Measurements from ENCODE around the gene GFM2.

GFM2 gene

DNA sequence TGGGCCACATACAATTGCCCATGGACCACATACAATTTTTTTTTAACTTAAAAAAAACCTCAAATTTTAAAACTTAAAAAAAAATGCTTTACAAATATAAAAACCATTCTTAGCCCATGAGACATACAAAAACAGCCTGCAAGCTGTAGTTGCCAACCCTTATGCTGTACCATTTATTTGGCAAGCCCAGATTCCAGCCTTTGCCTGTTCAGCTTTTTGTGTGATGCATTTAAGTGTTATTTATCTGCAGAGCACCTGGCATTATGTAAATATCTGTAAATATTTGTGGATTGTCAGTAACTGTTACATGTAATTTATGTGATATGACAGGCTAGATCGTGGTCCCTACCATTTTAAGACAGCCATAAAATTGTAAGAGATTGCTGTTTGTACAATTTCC, 49.3 kb downstream of the GFM2 start:
- TF ChIP-seq CTCF (conservative IDR thresholded peaks at IDR 0.05; ENCODE audit: low read depth, low read length) = no peak

DNA sequence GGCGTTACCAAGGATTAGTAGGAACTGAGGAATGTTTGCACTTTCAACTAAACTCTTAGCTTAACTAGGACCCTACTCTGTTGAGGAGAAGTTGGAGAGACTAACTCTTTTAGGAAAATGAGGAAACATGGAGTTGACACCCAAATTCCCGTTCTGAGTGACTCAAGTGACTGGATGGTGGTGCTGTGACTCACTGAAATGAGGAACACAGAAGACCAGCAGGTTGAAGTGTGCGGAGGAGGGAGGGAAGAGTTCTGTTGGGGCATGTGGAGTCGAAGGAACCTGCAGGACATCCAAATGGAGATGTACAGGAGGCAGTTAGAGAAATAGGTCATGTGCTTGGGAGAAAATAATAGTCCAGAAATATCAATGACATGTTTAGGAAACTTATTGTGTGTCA, 73.7 kb downstream of the GFM2 start:
- peaks cover 4% of the 10 kb centered on the region; the same call in 1 of the 2 replicates for H3K36me3 ChIP-seq (ENCODE audit: insufficient read depth)
- H3K79me2 ChIP-seq (ENCODE audit: insufficient read depth, low read depth) = peaks cover 5% of the 10 kb centered on the region; the same call in 1 of the 2 replicates
- H3K27me3 ChIP-seq (ENCODE audit: insufficient read depth, low read depth) = no peaks in the 10 kb centered on the region
- no peak overlapping the region for H3K4me2 ChIP-seq
- no peaks in the 10 kb centered on the region for H4K20me1 ChIP-seq (ENCODE audit: insufficient read depth)
- no peak overlapping the region for H3K9ac ChIP-seq
- no peaks in the 10 kb centered on the region for H3K4me1 ChIP-seq (ENCODE audit: low read depth, poor library complexity, severe bottlenecking)
- no peak overlapping the region for H2AFZ ChIP-seq (ENCODE audit: low read depth)
- H3K27ac ChIP-seq = no peak overlapping the region
- no peak for TF ChIP-seq CTCF (conservative IDR thresholded peaks at IDR 0.05; ENCODE audit: low read depth, low read length)
- no peak overlapping the region for H3K4me3 ChIP-seq (IDR thresholded peaks at IDR 0.05; ENCODE audit: insufficient read depth, low read depth, low read length)

More for the DNA sequence above, 49.3 kb downstream of the GFM2 start:
- H3K4me1 ChIP-seq (ENCODE audit: low read depth, poor library complexity, severe bottlenecking) = no peaks in the 10 kb centered on the region
- H3K27ac ChIP-seq = no peak overlapping the region
- H3K4me2 ChIP-seq = no peak overlapping the region
- no peaks in the 10 kb centered on the region for H4K20me1 ChIP-seq (ENCODE audit: insufficient read depth)
- H3K79me2 ChIP-seq (ENCODE audit: insufficient read depth, low read depth) = no peaks in the 10 kb centered on the region
- H3K36me3 ChIP-seq (ENCODE audit: insufficient read depth) = peaks cover 20% of the 10 kb centered on the region; the same call in 1 of the 2 replicates
- no peak overlapping the region for H2AFZ ChIP-seq (ENCODE audit: low read depth)
- no peak overlapping the region for H3K9ac ChIP-seq
- H3K4me3 ChIP-seq (IDR thresholded peaks at IDR 0.05; ENCODE audit: insufficient read depth, low read depth, low read length) = no peak overlapping the region
- no peaks in the 10 kb centered on the region for H3K27me3 ChIP-seq (ENCODE audit: insufficient read depth, low read depth)

DNA sequence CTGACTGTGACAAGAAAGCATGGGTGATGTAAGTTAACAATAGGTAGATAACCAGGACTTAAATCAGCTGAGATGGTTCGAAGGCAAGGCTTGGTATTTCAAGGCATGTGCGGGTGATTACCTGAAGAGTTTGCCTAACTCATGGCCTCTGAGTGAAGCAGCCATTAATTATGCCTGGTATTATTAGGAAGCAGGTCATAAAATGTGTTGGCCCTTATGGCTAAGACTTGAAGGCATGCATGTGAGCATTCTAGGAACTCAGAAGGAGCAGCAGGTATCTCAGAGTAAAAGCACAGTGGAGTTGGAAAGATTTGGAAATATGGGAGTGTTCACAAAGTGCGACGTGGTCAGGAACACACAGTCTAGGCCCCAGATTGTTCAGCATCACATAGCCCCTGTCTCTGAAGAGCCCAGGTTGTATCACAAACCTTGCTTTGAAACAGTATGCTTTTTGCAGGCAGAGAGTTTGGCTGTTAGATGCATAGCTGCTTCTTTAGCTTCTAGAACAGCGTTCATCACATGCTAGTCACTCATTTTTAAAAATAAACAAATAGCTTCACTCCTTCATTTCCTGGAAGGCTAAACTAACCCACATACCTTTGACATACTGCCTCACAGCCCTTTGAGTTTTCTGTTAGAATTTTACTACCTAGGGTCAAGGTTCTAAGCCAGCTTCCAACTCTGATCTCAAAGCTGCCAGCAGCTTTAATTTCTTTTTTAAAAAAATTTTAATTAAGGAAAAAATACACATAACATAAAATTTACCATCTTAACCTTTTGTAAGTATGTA, 79.8 kb downstream of the GFM2 start:
- H3K79me2 ChIP-seq (ENCODE audit: insufficient read depth, low read depth) = peaks cover 5% of the 10 kb centered on the region; the same call in 1 of the 2 replicates
- H3K4me3 ChIP-seq (IDR thresholded peaks at IDR 0.05; ENCODE audit: insufficient read depth, low read depth, low read length) = no peak overlapping the region
- no peak overlapping the region; the same call in 1 of the 2 replicates for H3K4me2 ChIP-seq
- TF ChIP-seq CTCF (conservative IDR thresholded peaks at IDR 0.05; ENCODE audit: low read depth, low read length) = no peak
- H3K36me3 ChIP-seq (ENCODE audit: insufficient read depth) = peaks cover 4% of the 10 kb centered on the region; the same call in 1 of the 2 replicates
- no peaks in the 10 kb centered on the region for H4K20me1 ChIP-seq (ENCODE audit: insufficient read depth)
- H3K4me1 ChIP-seq (ENCODE audit: low read depth, poor library complexity, severe bottlenecking) = peaks cover 13% of the 10 kb centered on the region
- no peak overlapping the region for H2AFZ ChIP-seq (ENCODE audit: low read depth)
- H3K27ac ChIP-seq = no peak overlapping the region
- H3K9ac ChIP-seq = no peak overlapping the region
- no peaks in the 10 kb centered on the region for H3K27me3 ChIP-seq (ENCODE audit: insufficient read depth, low read depth)

- TF ChIP-seq CTCF (conservative IDR thresholded peaks at IDR 0.05; ENCODE audit: low read depth, low read length) = no peak
- Histone ChIP-seq H3K4me3 (IDR thresholded peaks at IDR 0.05; ENCODE audit: insufficient read depth, low read depth, low read length) (peak overlapping the region; percentile 64), H3K36me3 (ENCODE audit: insufficient read depth) (peaks cover 3% of the 10 kb centered on the region; the same call in 1 of the 2 replicates), H3K4me1 (ENCODE audit: low read depth, poor library complexity, severe bottlenecking) (peaks cover 13% of the 10 kb centered on the region), H3K4me2 (peak overlapping the region; percentile 93), H3K79me2 (ENCODE audit: insufficient read depth, low read depth) (peaks cover 5% of the 10 kb centered on the region; the same call in 1 of the 2 replicates), H2AFZ (ENCODE audit: low read depth) (no peak overlapping the region), H4K20me1 (ENCODE audit: insufficient read depth) (no peaks in the 10 kb centered on the region), H3K9ac (peak overlapping the region; percentile 90; the same call in 1 of the 2 replicates), H3K27ac (no peak overlapping the region), H3K27me3 (ENCODE audit: insufficient read depth, low read depth) (no peaks in the 10 kb centered on the region)
Measured at GRCh38 chr5:74685979-74686631, 80.8 kb downstream of the GFM2 start.

Data from KMS-11 (cell line).